Skeletal muscle satellite cell (primary cell): ENCODE results near the gene PTEN.

Experiments
- H3K27me3 ChIP-seq: 2 replicates; pipeline ENCODE4 v1.7.0; 2013; ENCODE audit warnings: low read length; ENCODE audit not compliant: control insufficient read depth, insufficient read depth
- H3K36me3 ChIP-seq: 2 replicates; pipeline ENCODE4 v1.7.0; 2013; ENCODE audit warnings: mild to moderate bottlenecking, control low read depth, low read length; ENCODE audit not compliant: insufficient read depth
- H3K4me1 ChIP-seq: 2 replicates; pipeline ENCODE4 v1.7.0; 2013; ENCODE audit warnings: low read length; ENCODE audit not compliant: control insufficient read depth, insufficient read depth
- H3K4me2 ChIP-seq: 2 replicates; pipeline ENCODE4 v1.7.0; 2013; ENCODE audit warnings: mild to moderate bottlenecking, low read length
- H3K4me3 ChIP-seq: 2 replicates; pipeline ENCODE4 v1.7.0; 2013; ENCODE audit warnings: low read length
- H3K9ac ChIP-seq: 2 replicates; pipeline ENCODE4 v1.7.0; 2013; ENCODE audit warnings: mild to moderate bottlenecking, low read depth, low read length, moderate library complexity
- H3K9me3 ChIP-seq: replicated peaks from 2 replicates; pipeline ENCODE4 v1.7.0; 2013; ENCODE audit warnings: mild to moderate bottlenecking, control low read depth, low read length

Gene PTEN

DNA sequence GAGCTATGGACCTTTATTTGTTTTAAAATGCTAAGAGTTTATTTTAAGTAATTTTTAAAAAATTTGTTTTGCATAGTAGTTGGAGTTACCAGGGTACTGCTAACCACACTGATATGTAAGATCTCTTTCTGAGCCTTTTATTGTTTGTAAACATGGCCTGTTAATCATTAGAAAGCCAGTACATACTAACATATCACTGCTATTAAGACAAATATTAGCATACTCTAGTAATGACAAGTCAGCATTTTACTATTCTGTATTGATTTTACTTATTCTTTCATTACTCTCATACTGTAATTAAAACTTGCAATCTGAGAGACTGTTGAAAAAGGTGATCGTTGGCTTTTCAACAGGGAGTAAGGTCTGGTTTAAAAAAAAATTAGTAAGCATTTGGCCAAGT, 66.7 kb downstream of the PTEN start:
- no peak overlapping the region for H3K9ac ChIP-seq
- no peak overlapping the region for H3K4me2 ChIP-seq
- peaks cover 9% of the 10 kb centered on the region for H3K36me3 ChIP-seq

DNA sequence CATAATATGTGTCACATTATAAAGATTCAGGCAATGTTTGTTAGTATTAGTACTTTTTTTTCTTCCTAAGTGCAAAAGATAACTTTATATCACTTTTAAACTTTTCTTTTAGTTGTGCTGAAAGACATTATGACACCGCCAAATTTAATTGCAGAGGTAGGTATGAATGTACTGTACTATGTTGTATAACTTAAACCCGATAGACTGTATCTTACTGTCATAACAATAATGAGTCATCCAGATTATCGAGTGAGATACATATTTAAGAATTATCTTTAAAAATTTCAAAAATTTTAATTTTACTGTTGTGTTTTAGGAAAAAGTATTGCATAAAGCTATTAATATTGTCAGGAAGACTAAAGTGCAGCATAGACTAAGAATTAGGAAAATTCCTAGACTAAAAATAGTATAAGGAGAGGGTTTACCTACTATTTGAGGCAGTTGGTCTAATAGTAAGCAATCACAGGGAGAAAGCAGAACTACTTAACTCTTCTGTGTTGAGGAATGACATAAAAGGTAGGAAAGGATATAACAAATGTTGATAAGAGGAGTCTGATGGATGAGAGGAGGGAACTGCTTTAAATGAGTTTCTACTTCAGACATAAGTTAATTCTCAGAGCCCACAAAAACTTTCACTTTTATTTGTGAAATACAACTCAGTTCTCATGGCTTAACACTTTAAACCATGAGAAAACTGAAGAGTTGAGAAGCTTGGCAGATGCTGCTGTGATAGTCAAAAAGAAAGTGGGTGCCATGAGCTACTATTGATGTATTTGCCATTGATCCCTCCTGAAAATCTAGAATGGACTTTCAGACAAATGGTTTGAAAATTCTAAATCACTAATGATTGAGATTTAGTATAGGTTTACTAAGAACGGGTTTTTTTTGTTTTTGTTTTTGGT, 67.8 kb downstream of the PTEN start:
- Histone ChIP-seq H3K36me3 (peaks cover 16% of the 10 kb centered on the region), H3K4me2 (peak overlapping the region; percentile 15), H3K4me1 (peaks cover 38% of the 10 kb centered on the region), H3K9me3 (no peaks in the 10 kb centered on the region), H3K4me3 (no peak overlapping the region), H3K27me3 (no peaks in the 10 kb centered on the region), H3K9ac (no peak overlapping the region)

More for the DNA sequence above, 66.7 kb downstream of the PTEN start:
- Histone ChIP-seq H3K9me3 (no peaks in the 10 kb centered on the region), H3K4me3 (no peak overlapping the region), H3K4me1 (peaks cover 38% of the 10 kb centered on the region), H3K27me3 (no peaks in the 10 kb centered on the region)

DNA sequence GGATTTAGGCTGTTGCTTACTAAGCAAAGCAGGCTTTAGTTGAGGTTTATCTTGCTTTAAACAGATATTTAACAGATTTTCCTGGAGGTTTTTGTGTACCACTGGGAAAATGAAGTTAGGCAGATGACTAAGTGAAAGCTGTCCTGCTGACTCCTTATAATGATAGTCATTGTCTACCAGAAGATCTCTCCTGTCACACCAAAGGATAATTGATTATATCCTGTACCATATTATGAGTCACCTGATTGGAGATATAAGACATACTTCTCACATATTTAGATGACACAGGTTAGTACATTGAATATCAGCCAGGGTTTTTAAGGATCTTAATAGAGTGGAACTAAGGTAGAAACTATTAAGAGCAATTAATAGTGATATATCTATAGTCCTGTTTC, 68.4 kb downstream of the PTEN start:
- H3K4me2 ChIP-seq, result peak overlapping the region; percentile 15
- no peak overlapping the region for H3K9ac ChIP-seq
- H3K36me3 ChIP-seq, result peaks cover 17% of the 10 kb centered on the region
- no peaks in the 10 kb centered on the region for H3K27me3 ChIP-seq
- H3K4me3 ChIP-seq, result no peak overlapping the region
- H3K4me1 ChIP-seq, result peaks cover 32% of the 10 kb centered on the region
- no peaks in the 10 kb centered on the region for H3K9me3 ChIP-seq

DNA sequence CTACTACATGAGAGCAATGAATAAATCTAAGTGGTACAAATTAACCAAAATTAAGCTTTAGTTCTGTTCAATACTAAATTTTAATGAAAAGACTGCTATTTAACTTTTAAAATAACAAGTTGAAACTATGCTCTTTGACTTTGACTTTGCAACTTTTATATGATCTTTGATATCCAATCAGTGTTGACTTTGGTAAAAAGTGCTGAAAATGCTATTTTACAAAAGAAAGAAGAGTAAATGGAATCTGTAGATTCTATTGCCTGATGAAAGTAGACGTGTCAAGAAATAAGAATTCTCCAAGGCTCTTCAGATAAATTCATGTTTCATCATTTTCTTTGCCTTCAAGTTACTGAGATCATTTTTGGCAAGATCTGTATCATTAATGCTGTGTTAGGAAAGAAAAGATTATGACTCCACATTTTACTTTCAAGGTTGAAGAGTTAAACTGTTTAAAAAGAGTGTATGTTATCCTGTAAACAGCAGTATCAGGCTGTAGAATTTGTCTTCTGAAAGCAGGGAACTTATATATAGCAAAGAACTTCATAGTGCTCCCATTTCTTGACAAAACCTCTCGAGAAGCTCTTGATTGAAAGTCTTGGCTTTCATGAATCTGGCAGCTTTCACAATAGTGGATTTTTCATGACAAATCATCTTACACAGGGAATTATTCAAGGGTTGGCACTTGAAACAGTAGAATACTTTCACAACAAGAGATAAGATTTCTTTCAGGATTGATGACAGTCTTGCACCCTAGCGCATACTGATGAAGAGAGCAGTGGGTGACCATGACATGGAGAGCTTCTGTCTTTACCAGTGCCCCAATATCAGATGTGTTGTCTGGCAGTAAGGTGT, 72.1 kb downstream of the PTEN start:
- peaks cover 18% of the 10 kb centered on the region for H3K36me3 ChIP-seq
- H3K4me1 ChIP-seq, result peaks cover 34% of the 10 kb centered on the region
- H3K4me3 ChIP-seq, result no peak overlapping the region
- H3K9ac ChIP-seq, result no peak overlapping the region
- H3K27me3 ChIP-seq, result no peaks in the 10 kb centered on the region
- no peaks in the 10 kb centered on the region for H3K9me3 ChIP-seq
- no peak overlapping the region for H3K4me2 ChIP-seq

DNA sequence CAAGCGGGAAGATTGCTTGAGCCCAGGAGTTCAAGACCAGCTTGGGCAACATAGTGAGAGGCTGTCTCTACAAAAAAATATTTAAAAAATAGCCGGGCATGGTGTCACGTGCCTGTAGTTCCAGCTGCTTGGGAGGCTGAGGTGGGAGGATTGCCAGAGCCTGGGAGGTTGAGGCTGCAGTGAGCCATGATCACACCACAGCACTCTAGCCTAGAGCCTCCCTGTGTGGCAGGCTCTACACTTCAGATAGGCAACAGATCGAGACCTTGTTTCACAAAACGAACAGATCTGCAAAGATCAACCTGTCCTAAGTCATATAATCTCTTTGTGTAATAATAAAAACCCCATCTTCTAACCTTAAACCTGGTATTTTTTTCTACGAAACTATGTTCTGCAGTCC, 76.8 kb downstream of the PTEN start:
- H3K9me3 ChIP-seq, result no peaks in the 10 kb centered on the region
- H3K4me2 ChIP-seq, result no peak overlapping the region
- H3K4me1 ChIP-seq, result peaks cover 11% of the 10 kb centered on the region
- H3K27me3 ChIP-seq, result no peaks in the 10 kb centered on the region
- H3K4me3 ChIP-seq, result no peak overlapping the region
- no peak overlapping the region for H3K9ac ChIP-seq
- H3K36me3 ChIP-seq, result peaks cover 26% of the 10 kb centered on the region

DNA sequence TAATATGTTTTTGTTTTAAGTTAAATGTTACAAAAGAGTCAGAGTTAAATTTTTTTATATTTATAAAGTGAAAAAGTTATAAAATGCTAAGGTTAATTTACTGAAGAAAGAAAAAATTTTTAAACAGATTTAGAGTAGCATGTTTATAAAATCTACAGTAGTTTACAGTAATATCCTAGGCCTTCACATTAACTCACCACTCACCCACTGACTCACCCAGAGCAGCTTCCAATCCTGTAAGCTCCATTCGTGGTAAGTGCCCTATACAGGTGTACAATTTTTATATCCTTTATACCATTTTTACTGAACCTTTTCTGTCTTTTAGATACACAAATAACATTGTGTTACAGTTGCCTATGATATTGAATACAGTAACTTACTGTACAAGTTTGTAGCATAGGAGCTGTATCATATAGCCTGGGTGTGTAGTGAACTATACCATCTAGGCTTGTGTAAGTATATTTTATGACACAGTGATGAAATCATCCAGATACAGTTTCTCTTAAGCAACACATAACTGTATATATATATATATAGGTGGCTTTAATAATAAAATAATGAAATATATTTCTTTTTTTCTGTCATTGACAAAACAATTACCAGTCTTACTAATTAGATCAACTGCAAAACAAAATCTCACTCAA, 79.6 kb downstream of the PTEN start:
- Histone ChIP-seq H3K9ac (no peak overlapping the region), H3K9me3 (no peaks in the 10 kb centered on the region), H3K27me3 (no peaks in the 10 kb centered on the region), H3K36me3 (peaks cover 16% of the 10 kb centered on the region), H3K4me1 (peaks cover 11% of the 10 kb centered on the region), H3K4me2 (no peak overlapping the region), H3K4me3 (no peak overlapping the region)

DNA sequence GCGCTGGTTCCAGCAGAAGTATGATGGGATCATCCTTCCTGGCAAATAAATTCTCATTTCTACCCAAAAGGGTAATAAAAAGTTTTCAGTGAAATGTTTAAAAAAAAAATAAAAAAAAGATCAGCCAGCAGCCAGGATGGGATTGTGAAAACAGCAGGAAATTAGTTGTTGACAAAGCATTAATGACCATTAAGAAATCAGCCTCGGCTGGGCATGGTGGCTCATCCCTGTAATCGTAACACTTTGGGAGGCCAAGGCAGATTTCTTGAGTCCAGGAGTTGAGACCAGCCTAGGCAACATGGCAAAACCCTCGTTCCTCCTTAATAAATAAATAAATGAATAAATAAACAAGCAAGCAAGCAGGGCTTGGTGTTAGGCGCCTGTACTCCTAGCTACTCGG, 82.6 kb downstream of the PTEN start:
- Histone ChIP-seq H3K9me3 (no peaks in the 10 kb centered on the region), H3K27me3 (no peaks in the 10 kb centered on the region), H3K9ac (no peak overlapping the region), H3K36me3 (peaks cover 13% of the 10 kb centered on the region), H3K4me1 (peaks cover 6% of the 10 kb centered on the region), H3K4me2 (no peak overlapping the region), H3K4me3 (no peak overlapping the region)

DNA sequence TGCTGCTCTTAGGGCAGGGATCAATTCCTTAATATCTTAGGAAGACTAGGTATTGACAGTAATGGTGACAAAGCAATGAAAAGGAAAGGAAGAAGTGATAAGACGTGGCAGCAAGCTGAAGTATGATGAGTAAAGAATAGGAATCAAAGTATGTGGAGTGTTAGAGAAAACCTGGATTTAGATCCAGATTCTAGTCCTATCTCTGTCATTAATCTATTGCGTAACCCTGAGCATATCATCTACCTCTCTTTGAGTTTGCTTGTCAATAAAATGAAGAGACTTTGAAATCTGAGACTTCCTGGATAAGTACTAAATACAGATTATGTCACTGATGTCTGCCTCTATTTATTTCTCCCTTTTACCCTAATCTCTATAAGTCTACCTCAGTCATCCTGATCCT, 89.2 kb downstream of the PTEN start:
- Histone ChIP-seq H3K9ac (no peak overlapping the region), H3K27me3 (no peaks in the 10 kb centered on the region), H3K36me3 (peaks cover 33% of the 10 kb centered on the region), H3K9me3 (no peaks in the 10 kb centered on the region), H3K4me2 (no peak overlapping the region), H3K4me1 (peaks cover 6% of the 10 kb centered on the region), H3K4me3 (no peak overlapping the region)

DNA sequence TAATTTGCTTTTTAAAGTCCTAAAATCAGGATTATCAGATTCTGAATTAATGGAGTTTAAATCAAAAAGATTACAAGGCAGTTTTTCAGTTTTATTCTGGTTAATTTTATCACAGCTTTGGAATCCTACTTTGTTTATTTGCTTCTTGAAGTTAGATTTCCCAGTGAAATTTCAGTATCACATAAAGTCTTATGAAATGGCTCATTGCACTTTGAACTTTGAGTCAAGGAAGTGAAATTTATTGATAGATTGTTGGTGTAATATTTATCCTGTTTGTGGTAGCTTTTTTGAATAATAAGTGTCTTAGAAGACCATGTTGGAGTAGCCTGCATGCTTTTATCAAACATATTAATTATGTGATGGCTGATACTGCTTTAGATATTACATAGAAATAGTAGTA, 92.6 kb downstream of the PTEN start:
- Histone ChIP-seq H3K4me1 (peaks cover 11% of the 10 kb centered on the region), H3K36me3 (peaks cover 40% of the 10 kb centered on the region), H3K9me3 (no peaks in the 10 kb centered on the region), H3K4me3 (no peak overlapping the region), H3K4me2 (no peak overlapping the region), H3K9ac (no peak overlapping the region), H3K27me3 (no peaks in the 10 kb centered on the region)

DNA sequence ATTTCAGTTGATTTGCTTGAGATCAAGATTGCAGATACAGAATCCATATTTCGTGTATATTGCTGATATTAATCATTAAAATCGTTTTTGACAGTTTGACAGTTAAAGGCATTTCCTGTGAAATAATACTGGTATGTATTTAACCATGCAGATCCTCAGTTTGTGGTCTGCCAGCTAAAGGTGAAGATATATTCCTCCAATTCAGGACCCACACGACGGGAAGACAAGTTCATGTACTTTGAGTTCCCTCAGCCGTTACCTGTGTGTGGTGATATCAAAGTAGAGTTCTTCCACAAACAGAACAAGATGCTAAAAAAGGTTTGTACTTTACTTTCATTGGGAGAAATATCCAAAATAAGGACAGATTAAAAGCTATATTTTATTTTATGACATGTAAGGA, 94.3 kb downstream of the PTEN start:
- peaks cover 19% of the 10 kb centered on the region for H3K4me1 ChIP-seq
- H3K4me3 ChIP-seq, result no peak overlapping the region
- H3K9me3 ChIP-seq, result no peaks in the 10 kb centered on the region
- H3K4me2 ChIP-seq, result no peak overlapping the region
- peaks cover 26% of the 10 kb centered on the region for H3K36me3 ChIP-seq
- no peak overlapping the region for H3K9ac ChIP-seq
- no peaks in the 10 kb centered on the region for H3K27me3 ChIP-seq

DNA sequence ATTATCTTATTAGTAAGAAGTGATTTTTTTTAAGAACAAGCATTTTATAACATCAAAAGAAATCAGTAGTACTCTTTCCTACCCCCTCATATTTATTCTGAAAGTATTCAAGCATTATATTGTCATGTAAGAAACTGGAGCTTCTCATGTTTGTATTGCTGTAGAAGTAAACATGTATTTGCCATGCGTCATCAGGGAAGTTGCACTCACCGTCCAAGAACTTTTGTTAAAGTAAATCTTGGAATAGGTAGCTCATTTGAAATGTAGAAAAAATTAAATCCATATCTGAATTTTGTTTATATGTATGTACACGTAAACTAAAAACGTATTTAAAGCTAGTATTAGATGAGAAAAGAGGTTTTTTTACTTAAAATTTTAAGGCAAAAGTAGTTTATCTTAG, 96.8 kb downstream of the PTEN start:
- H3K27me3 ChIP-seq, result no peaks in the 10 kb centered on the region
- H3K9me3 ChIP-seq, result no peaks in the 10 kb centered on the region
- H3K4me1 ChIP-seq, result peaks cover 19% of the 10 kb centered on the region
- no peak overlapping the region for H3K4me3 ChIP-seq
- H3K36me3 ChIP-seq, result peaks cover 23% of the 10 kb centered on the region
- H3K9ac ChIP-seq, result no peak overlapping the region
- no peak overlapping the region for H3K4me2 ChIP-seq
